Measurements from ENCODE around the gene REV1.

DNA sequence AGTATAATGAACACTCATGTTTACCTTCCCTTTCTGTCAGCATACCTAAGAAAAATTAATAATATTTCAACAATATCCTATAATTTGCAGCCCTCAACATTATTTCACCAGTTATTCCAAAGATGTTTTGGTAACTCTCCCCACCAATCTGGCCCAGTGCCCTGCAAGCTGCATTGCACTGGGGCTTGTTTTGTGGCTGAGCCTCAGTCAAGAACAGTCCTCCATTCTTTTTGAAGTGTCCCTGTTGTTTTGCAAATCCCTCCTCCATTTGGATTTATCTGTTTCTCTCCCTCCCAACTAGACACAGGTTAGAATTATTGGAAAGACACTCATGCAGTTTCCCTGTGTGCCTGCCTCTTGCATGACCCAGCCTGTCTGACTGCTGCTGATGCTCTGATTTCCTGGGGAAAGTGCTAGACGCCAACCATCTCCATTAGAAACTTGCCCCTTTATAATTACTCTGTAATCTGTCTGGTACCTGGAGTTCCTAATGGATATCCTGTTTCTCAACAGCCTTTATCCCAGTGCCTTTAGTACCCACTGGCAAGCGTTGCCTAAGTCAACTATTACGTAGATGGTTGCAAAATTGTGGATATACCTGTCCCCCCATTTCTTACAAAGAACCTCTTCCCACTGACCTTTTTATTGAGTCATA, 92.4 kb downstream of the REV1 start:
- TF ChIP-seq EZH2 (IDR thresholded peaks at IDR 0.05; ENCODE audit: insufficient read depth, poor library complexity, severe bottlenecking) (no peak), EZH2phosphoT487 (IDR thresholded peaks at IDR 0.05; ENCODE audit: insufficient read depth, low read depth) (no peak)

All from GM23248 (cell line).